Upper lobe of left lung (tissue), 4 donors: ENCODE measurements around the gene VIPAS39.

Source experiments
- POLR2A ChIP-seq, 4 donors: fragments of 450-650 bp; IDR thresholded peaks; one replicate each; pipeline ENCODE4 v1.5.1; 2016 to 2017; ENCODE audit warnings: antibody characterized with exemption in 4 of 4, mild to moderate bottlenecking in 2 of 4
- TF ChIP-seq, protein P1 (sequence below), 6 experiments: fragments of 450-650 bp in 4 of 6; fragments of 200-600 bp in 2 of 6; sonication (generic) in 2 of 6; IDR thresholded peaks; one replicate each; pipeline ENCODE4 v1.5.1; 2016 to 2019; ENCODE audit warnings: antibody characterized with exemption in 6 of 6

DNA sequence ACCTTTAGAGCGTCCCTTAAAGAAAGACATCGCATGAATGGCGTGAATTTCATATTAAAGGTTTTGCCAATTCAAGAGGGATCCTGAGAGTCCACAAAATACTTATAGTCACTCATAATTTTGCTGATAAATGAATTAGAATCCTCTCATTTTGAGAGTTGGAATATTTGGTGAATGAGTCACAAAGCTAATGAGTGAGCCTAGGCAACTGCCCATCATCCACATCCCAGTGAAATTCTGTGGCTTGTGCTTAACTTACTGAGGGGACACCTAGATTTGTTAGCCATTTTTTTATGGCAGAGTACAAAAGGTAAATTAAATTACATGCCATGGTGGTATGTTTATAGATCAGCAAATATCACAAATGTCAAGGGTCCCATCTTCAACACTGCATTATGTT is 21.4 kb downstream of the VIPAS39 start:
- TF ChIP-seq, protein P1, sequence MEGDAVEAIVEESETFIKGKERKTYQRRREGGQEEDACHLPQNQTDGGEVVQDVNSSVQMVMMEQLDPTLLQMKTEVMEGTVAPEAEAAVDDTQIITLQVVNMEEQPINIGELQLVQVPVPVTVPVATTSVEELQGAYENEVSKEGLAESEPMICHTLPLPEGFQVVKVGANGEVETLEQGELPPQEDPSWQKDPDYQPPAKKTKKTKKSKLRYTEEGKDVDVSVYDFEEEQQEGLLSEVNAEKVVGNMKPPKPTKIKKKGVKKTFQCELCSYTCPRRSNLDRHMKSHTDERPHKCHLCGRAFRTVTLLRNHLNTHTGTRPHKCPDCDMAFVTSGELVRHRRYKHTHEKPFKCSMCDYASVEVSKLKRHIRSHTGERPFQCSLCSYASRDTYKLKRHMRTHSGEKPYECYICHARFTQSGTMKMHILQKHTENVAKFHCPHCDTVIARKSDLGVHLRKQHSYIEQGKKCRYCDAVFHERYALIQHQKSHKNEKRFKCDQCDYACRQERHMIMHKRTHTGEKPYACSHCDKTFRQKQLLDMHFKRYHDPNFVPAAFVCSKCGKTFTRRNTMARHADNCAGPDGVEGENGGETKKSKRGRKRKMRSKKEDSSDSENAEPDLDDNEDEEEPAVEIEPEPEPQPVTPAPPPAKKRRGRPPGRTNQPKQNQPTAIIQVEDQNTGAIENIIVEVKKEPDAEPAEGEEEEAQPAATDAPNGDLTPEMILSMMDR (IDR thresholded peaks at IDR 0.05): no peak
- TF ChIP-seq POLR2A (IDR thresholded peaks at IDR 0.05): no peak
